Endodermal cell (in vitro differentiated cells): ENCODE measurements around the gene MYH14. TPM values are rescaled to one million over a fixed set of nuclear protein-coding genes. Genes with fewer than 3 reads are reported as not detected.
"Not testable (repeated sequence)": the region's sequence is repeated elsewhere in the genome, so short reads cannot be mapped to it uniquely, and the experiment has no call there.

ENCODE experiments used
- DNase-seq: peaks from one replicate; pipeline ENCODE4 v3.0.0-alpha.2; 2017
- H3K27ac ChIP-seq: 2 replicates; pipeline ENCODE4 v1.5.1; 2013; ENCODE audit warnings: mild to moderate bottlenecking, low read depth, low read length, moderate library complexity
- H3K27me3 ChIP-seq: 2 replicates; pipeline ENCODE4 v1.6.1; 2013; ENCODE audit warnings: mild to moderate bottlenecking, low read length, moderate library complexity; ENCODE audit not compliant: insufficient read depth, control insufficient read depth, poor library complexity, severe bottlenecking
- H3K36me3 ChIP-seq: 2 replicates; pipeline ENCODE4 v1.7.0; 2013; ENCODE audit warnings: mild to moderate bottlenecking, low read length, moderate library complexity; ENCODE audit not compliant: control insufficient read depth, insufficient read depth
- H3K4me1 ChIP-seq: one replicate; pipeline ENCODE4 v1.7.0; 2013; ENCODE audit warnings: low read length; ENCODE audit not compliant: control insufficient read depth, insufficient read depth
- H3K4me3 ChIP-seq: 2 replicates; pipeline ENCODE4 v1.5.1; 2013; ENCODE audit warnings: mild to moderate bottlenecking, low read length, moderate library complexity
- H3K9ac ChIP-seq: 2 replicates; pipeline ENCODE4 v1.6.1; 2013; ENCODE audit warnings: mild to moderate bottlenecking, low read length, moderate library complexity; ENCODE audit not compliant: poor library complexity, severe bottlenecking; ENCODE audit errors: extremely low read depth
- H3K9me3 ChIP-seq: 2 replicates; pipeline ENCODE4 v1.6.1; 2013; ENCODE audit warnings: mild to moderate bottlenecking, low read length, moderate library complexity; ENCODE audit not compliant: control insufficient read depth
- H3K27ac Mint-ChIP-seq: 2 replicates; pipeline ENCODE4 v1.8.0; 2020; ENCODE audit warnings: mixed read lengths
- H3K27me3 Mint-ChIP-seq: 2 replicates; pipeline ENCODE4 v1.8.0; 2021; ENCODE audit warnings: mild to moderate bottlenecking, mixed read lengths; ENCODE audit not compliant: insufficient read depth
- H3K36me3 Mint-ChIP-seq: 2 replicates; pipeline ENCODE4 v1.8.0; 2020; ENCODE audit warnings: low read depth, mixed read lengths
- H3K4me1 Mint-ChIP-seq: 2 replicates; pipeline ENCODE4 v1.8.0; 2020; ENCODE audit warnings: mixed read lengths
- H3K4me3 Mint-ChIP-seq: 2 replicates; pipeline ENCODE4 v1.8.0; 2020; ENCODE audit warnings: mild to moderate bottlenecking, moderate library complexity, mixed read lengths
- H3K9me3 Mint-ChIP-seq: 2 replicates; pipeline ENCODE4 v1.8.0; 2020; ENCODE audit warnings: mild to moderate bottlenecking, mixed read lengths
- WGBS, 2 experiments: methylation state at CpG; one replicate each; pipeline versions ENCODE4 v1.1.5 to v1.1.7; 2013; ENCODE audit warnings: missing lambda C conversion rate in 2 of 2, mixed read lengths in 1 of 2; ENCODE audit not compliant: insufficient coverage in 1 of 2, insufficient read length in 1 of 2; 5-methylcytosine and 5-hydroxymethylcytosine counted together
- total RNA-seq, 2 donors: library from RNA; stranded (reverse); fragmentation: NEBNext Ultra II Directional in 1 of 2; extraction: Animal tissue kit (Norgen Biotek cat#: 25700) in 1 of 2; gene quantifications; 2 replicates in 1 of 2; 3 replicates in 1 of 2; pipeline ENCODE4 v1.2.1, GENCODE V29; 2021
- TF ChIP-seq, protein P1 (sequence below): fragments of 200-600 bp; sonication (generic); conservative IDR thresholded peaks from 2 replicates; pipeline ENCODE4 v1.5.0; 2021; ENCODE audit warnings: antibody characterized with exemption, mild to moderate bottlenecking

The MYH14 gene
- total RNA-seq, 2 donors from 2014 or later = 12.8 to 16.7 TPM

GRCh38 chr19:50230379-50231351 is 27.2 kb downstream of the MYH14 start:
- TF ChIP-seq, protein P1, sequence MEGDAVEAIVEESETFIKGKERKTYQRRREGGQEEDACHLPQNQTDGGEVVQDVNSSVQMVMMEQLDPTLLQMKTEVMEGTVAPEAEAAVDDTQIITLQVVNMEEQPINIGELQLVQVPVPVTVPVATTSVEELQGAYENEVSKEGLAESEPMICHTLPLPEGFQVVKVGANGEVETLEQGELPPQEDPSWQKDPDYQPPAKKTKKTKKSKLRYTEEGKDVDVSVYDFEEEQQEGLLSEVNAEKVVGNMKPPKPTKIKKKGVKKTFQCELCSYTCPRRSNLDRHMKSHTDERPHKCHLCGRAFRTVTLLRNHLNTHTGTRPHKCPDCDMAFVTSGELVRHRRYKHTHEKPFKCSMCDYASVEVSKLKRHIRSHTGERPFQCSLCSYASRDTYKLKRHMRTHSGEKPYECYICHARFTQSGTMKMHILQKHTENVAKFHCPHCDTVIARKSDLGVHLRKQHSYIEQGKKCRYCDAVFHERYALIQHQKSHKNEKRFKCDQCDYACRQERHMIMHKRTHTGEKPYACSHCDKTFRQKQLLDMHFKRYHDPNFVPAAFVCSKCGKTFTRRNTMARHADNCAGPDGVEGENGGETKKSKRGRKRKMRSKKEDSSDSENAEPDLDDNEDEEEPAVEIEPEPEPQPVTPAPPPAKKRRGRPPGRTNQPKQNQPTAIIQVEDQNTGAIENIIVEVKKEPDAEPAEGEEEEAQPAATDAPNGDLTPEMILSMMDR = peak; percentile 82
- Mint-ChIP-seq H3K4me1 (peaks cover 9% of the 10 kb centered on the region), H3K4me3 (peak overlapping the region; percentile 37), H3K27ac (no peak overlapping the region), H3K36me3 (peaks cover 4% of the 10 kb centered on the region), H3K27me3 (peaks cover 13% of the 10 kb centered on the region), H3K9me3 (no peaks in the 10 kb centered on the region)
- Histone ChIP-seq H3K9me3 (no peaks in the 10 kb centered on the region), H3K36me3 (no peaks in the 10 kb centered on the region), H3K4me1 (no peaks in the 10 kb centered on the region), H3K27me3 (no peaks in the 10 kb centered on the region), H3K27ac (no peak overlapping the region), H3K4me3 (no peak overlapping the region), H3K9ac (no peak overlapping the region)
- 71 to 82% methylated on average over 35 to 56 of the region's 56 CpGs for WGBS, 2 experiments
- peak; percentile 91 for DNase-seq

DNA sequence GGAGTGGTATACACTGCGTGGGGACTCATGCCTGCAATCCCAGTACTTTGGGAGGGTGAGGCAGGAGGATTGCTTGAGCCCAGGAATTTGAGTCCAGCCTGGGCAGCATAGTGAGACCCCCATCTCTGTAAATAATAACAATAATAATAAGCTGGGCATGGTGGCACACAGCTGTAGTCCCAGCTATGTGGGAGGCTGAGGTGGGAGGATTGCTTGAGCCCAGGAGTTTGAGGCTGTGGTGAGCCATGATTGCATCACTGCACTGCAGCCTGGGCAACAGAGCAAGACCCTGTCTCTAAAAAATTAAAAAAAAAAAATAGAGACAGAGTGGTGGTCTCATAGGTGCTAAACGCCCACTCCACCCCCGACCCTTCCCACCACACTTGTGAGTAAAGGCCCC is 28.0 kb downstream of the MYH14 start:
- H3K27ac Mint-ChIP-seq, H3K27ac ChIP-seq, H3K4me3 Mint-ChIP-seq, H3K4me1 ChIP-seq, H3K4me1 Mint-ChIP-seq, H3K36me3 ChIP-seq, H3K4me3 ChIP-seq, H3K36me3 Mint-ChIP-seq, H3K27me3 ChIP-seq, H3K9me3 Mint-ChIP-seq, DNase-seq, H3K9ac ChIP-seq, H3K9me3 ChIP-seq: not testable (repeated sequence)
- peaks cover 13% of the 10 kb centered on the region for H3K27me3 Mint-ChIP-seq
- WGBS, 2 experiments = 50 to 72% methylated on average over 2 to 3 of the region's 3 CpGs

- H3K36me3 ChIP-seq = no peaks in the 10 kb centered on the region
- H3K4me1 ChIP-seq = no peaks in the 10 kb centered on the region
- WGBS, 2 experiments = 85 to 87% methylated on average over 13 to 16 of the region's 16 CpGs
- no peaks in the 10 kb centered on the region for H3K27me3 ChIP-seq
- H3K4me3 Mint-ChIP-seq = no peak overlapping the region
- H3K4me3 ChIP-seq = no peak overlapping the region
- no peak overlapping the region for H3K27ac Mint-ChIP-seq
- no peak for DNase-seq
- no peak overlapping the region for H3K27ac ChIP-seq
- no peaks in the 10 kb centered on the region for H3K9me3 Mint-ChIP-seq
- TF ChIP-seq, protein P1 = no peak
- H3K9ac ChIP-seq = no peak overlapping the region
- H3K4me1 Mint-ChIP-seq = peaks cover 9% of the 10 kb centered on the region
- H3K27me3 Mint-ChIP-seq = peaks cover 13% of the 10 kb centered on the region
- H3K9me3 ChIP-seq = peaks cover 3% of the 10 kb centered on the region
- peaks cover 6% of the 10 kb centered on the region for H3K36me3 Mint-ChIP-seq
Measured at GRCh38 chr19:50231821-50232220, 28.4 kb downstream of the MYH14 start.
